Spleen (tissue), 11 donors: ENCODE data around the gene DNAJC3. TPM values are rescaled to one million over a fixed set of nuclear protein-coding genes. Genes with fewer than 3 reads are reported as not detected.

Experiments
- polyA plus RNA-seq, 3 donors: library from polyadenylated mRNA; stranded (reverse); fragments of 200-250 nt; gene quantifications; one replicate each; pipeline ENCODE4 v1.2.1, GENCODE V29; 2013
- small RNA-seq, 4 donors: library from RNA; depleted of rRNA; stranded (forward); fragments of <200 nt; gene quantifications; one replicate each; pipeline ENCODE3, GENCODE V24; 2016
- total RNA-seq, 7 donors: library from RNA; depleted of rRNA in 3 of 7; stranded (reverse); fragments of >200 nt in 3 of 7; fragmentation: NEBNext Ultra II Directional in 4 of 7; extraction: Animal tissue kit (Norgen Biotek cat#: 25700) in 4 of 7; gene quantifications; one replicate each; pipeline versions ENCODE4 v1.1.0 to v1.2.1, GENCODE V29; 2016 to 2021
- donor health status: healthy with polysubstance abuse.
- donor health status: DM: no; HTN: no; CAD: no; lungs with moderate emphysema.
- donor health status: DM: no; HTN: no; CAD: no.
- donor health status: Bipolar disorder and iron deficiency.
- donor health status: healthy.
- donor health status: DM: no; HTN: no; CAD: no.
- donor health status: DM: yes; HTN: yes; CAD: no.

The DNAJC3 gene
- total and polyA plus RNA-seq, 10 donors: 5.0 to 56.8 (median 45.0) TPM

Small RNA genes lying within 50 kb of the gene (small RNA-seq; reads per million reads assigned to genes)
- gene HMGN1P24: 0 reads per million in 4 donors

Other genes starting within 250 kb of the DNAJC3 start
- gene CLDN10, start 124.4 kb upstream of the DNAJC3 start, total RNA-seq: under 1 TPM in 2 of 7 donors, not detected in 5; 0.28 to 0.52 TPM
- under 1 TPM; 0.08 to 0.10 (median 0.09) TPM for gene CLDN10, start 124.4 kb upstream of the DNAJC3 start, polyA plus RNA-seq
- 1 to 10 TPM; 4.4 to 8.5 (median 5.9) TPM for gene DZIP1, start 32.4 kb upstream of the DNAJC3 start, total RNA-seq
- gene DZIP1, start 32.4 kb upstream of the DNAJC3 start, polyA plus RNA-seq: 1 to 10 TPM; 2.9 to 4.0 (median 3.5) TPM